T-cell (primary cell): ENCODE data around the gene TBC1D24. TPM values are rescaled to one million over a fixed set of nuclear protein-coding genes. Genes with fewer than 3 reads are reported as not detected.

Experiments used
- ATAC-seq, 4 experiments: fragments of 200-7000 bp in 3 of 4; fragments of 150-1000 bp in 1 of 4; cut with Tn5 transposase; replicated peaks in 1 of 4; 1 replicate in 3 of 4; 2 replicates in 1 of 4; pipeline ENCODE4 v1.10.0; 2021; ENCODE audit warnings: moderate library complexity in 3 of 4, mild to moderate bottlenecking in 2 of 4, moderate number of reproducible peaks in 1 of 4
- CTCF ChIA-PET, 2 donors: fragments of 300-600 bp; sonication (Branson Sonifier 250); formaldehyde crosslinking; loops; one replicate each; lab custom pipeline; 2022; ENCODE audit warnings: antibody characterized with exemption in 2 of 2; lab: Charles Lee
- POLR2A ChIA-PET, 2 donors: fragments of 300-600 bp; sonication (Branson Sonifier 250); formaldehyde crosslinking; loops; one replicate each; lab custom pipeline; 2022; ENCODE audit warnings: antibody characterized with exemption in 2 of 2; lab: Charles Lee
- DNase-seq, 35 experiments: peaks; one replicate each; pipeline versions ENCODE4 v3.0.0 to v3.0.0-alpha.2; 2013 to 2023
- H3K27ac ChIP-seq: one replicate; pipeline ENCODE4 v1.5.1; 2013; ENCODE audit warnings: low read length
- H3K27me3 ChIP-seq, 2 experiments: replicated peaks in 1 of 2; 1 replicate in 1 of 2; 2 replicates in 1 of 2; pipeline versions ENCODE4 v1.6.1 to v1.7.0; 2013; ENCODE audit warnings: low read length in 1 of 2, mixed read lengths in 1 of 2; ENCODE audit not compliant: control insufficient read depth in 2 of 2, insufficient read depth in 2 of 2; ENCODE audit errors: extremely low read depth in 1 of 2
- H3K36me3 ChIP-seq, 2 donors: 1 replicate in 1 of 2; 2 replicates in 1 of 2; pipeline versions ENCODE4 v1.6.1 to v1.7.0; 2013; ENCODE audit warnings: low read length in 1 of 2; ENCODE audit not compliant: control insufficient read depth in 2 of 2, insufficient read depth in 1 of 2; ENCODE audit errors: extremely low read depth in 1 of 2
- H3K4me1 ChIP-seq, 2 experiments: 1 replicate in 1 of 2; 2 replicates in 1 of 2; pipeline versions ENCODE4 v1.6.1 to v1.7.0; 2013; ENCODE audit warnings: low read length in 2 of 2, mixed read lengths in 1 of 2; ENCODE audit not compliant: insufficient read depth in 2 of 2, control insufficient read depth in 1 of 2; ENCODE audit errors: extremely low read depth in 1 of 2
- H3K4me3 ChIP-seq, 2 donors: 1 replicate in 1 of 2; 2 replicates in 1 of 2; pipeline versions ENCODE4 v1.5.1 to v1.7.0; 2013; ENCODE audit warnings: mild to moderate bottlenecking in 2 of 2, low read length in 1 of 2, moderate library complexity in 1 of 2; ENCODE audit not compliant: control insufficient read depth in 1 of 2; ENCODE audit errors: extremely low read depth in 1 of 2
- H3K9me3 ChIP-seq: 2 replicates; pipeline ENCODE4 v1.7.0; 2013
- H3K27ac Mint-ChIP-seq, 2 donors: one replicate each; pipeline ENCODE4 v1.8.0; 2020 to 2021; ENCODE audit warnings: mild to moderate bottlenecking in 2 of 2, mixed read lengths in 2 of 2
- H3K27me3 Mint-ChIP-seq, 2 donors: one replicate each; pipeline ENCODE4 v1.8.0; 2021 to 2022; ENCODE audit warnings: mixed read lengths in 2 of 2
- H3K36me3 Mint-ChIP-seq: one replicate; pipeline ENCODE4 v1.8.0; 2021; ENCODE audit warnings: mixed read lengths
- H3K4me1 Mint-ChIP-seq, 3 donors: one replicate each; pipeline ENCODE4 v1.8.0; 2020 to 2022; ENCODE audit warnings: mixed read lengths in 3 of 3, mild to moderate bottlenecking in 1 of 3
- H3K4me3 Mint-ChIP-seq, 3 donors: one replicate each; pipeline ENCODE4 v1.8.0; 2020 to 2022; ENCODE audit warnings: mild to moderate bottlenecking in 3 of 3, mixed read lengths in 3 of 3, moderate library complexity in 3 of 3
- H3K9me3 Mint-ChIP-seq, 3 donors: one replicate each; pipeline ENCODE4 v1.8.0; 2020 to 2022; ENCODE audit warnings: mixed read lengths in 3 of 3
- WGBS: methylation state at CpG from one replicate; pipeline ENCODE4 v1.1.5; 2013; ENCODE audit warnings: missing lambda C conversion rate; ENCODE audit not compliant: insufficient coverage; 5-methylcytosine and 5-hydroxymethylcytosine counted together
- total RNA-seq, 35 experiments: library from RNA in 6 of 35; stranded (reverse) in 6 of 35; fragments of 120-200 nt in 1 of 35; gene quantifications; one replicate each; pipeline versions ENCODE4 v1.2.1 to v1.2.4 and lab custom pipeline; 2013 to 2026

The TBC1D24 gene
- total RNA-seq, 5 donors from 2014 or later (not counting 1 experiment from before 2014, with no cell fraction given), result 8.3 to 22.2 (median 10.7) TPM

DNA sequence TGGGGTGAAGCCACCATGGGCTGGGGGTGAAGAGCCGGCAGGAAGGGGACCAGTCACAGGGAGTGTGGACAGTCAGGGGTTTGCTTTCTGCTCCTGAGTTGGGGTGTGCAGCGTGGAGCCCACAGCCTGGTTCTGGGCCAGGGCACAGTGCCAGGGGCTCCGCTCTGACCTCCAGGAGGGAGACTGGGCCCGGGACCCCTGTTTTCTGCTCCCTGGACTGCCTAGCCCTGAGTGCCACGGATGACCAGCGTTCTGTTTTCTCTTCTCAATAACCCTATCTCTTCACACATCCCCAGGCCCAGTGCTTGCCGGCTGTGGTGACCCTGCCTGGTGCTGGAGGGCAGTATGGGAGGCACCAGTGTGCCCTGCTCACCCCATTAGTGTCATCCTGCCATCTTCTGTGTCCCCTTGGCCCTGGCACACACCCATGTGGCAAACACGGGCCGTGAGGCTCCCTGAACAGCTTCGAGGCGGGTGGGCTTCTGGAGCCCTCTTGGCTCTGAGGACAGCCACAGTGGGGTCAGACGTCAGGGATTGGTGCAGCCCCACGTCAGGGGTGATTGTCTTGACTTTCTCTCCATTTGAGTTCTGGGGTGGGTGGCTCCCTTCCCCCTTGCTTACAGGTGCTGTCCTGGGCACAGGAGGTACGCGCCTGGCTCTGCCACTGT is 55.2 kb downstream of the TBC1D24 start:
- H3K27ac ChIP-seq, result no peak overlapping the region
- no peak overlapping the region for H3K4me3 ChIP-seq
- H3K4me1 Mint-ChIP-seq, result peaks cover 14 to 19% (median 19%) of the 10 kb centered on the region in 3 donors
- 92% methylated on average over 9 of the region's 15 CpGs for WGBS
- ATAC-seq (no peak), DNase-seq (no peak)
- H3K36me3 ChIP-seq, result peaks cover 5 to 36% of the 10 kb centered on the region in 2 donors
- no peaks in the 10 kb centered on the region for H3K27me3 ChIP-seq
- H3K4me3 Mint-ChIP-seq, result peak overlapping the region in 2 of 3 donors; percentile 53 to 96
- peaks cover 0 to 29% of the 10 kb centered on the region in 2 experiments for H3K4me1 ChIP-seq
- H3K36me3 Mint-ChIP-seq, result peaks cover 2% of the 10 kb centered on the region
- H3K27ac Mint-ChIP-seq, result peak overlapping the region in 1 of 2 donors; percentile 74
- H3K9me3 Mint-ChIP-seq, result no peaks in the 10 kb centered on the region
- H3K27me3 Mint-ChIP-seq, result no peaks in the 10 kb centered on the region
- POLR2A ChIA-PET, result interaction anchor here in 1 of 2 donors (1.2 kb wide), 1 partner anchor 10 kb away, joined by 7 read pairs; the partner anchor contains the start of gene AMDHD2
- H3K9me3 ChIP-seq, result no peaks in the 10 kb centered on the region
- CTCF ChIA-PET, result no interaction called here

- no peak overlapping the region for H3K4me3 ChIP-seq
- Mint-ChIP-seq H3K4me3 (peak overlapping the region; percentile 93 to 97 (median 96)), H3K27ac (peak overlapping the region in 1 of 2 donors; percentile 98), H3K36me3 (peaks cover 2% of the 10 kb centered on the region), H3K27me3 (no peaks in the 10 kb centered on the region), H3K9me3 (no peaks in the 10 kb centered on the region), H3K4me1 (peaks cover 14 to 20% (median 19%) of the 10 kb centered on the region in 3 donors)
- H3K9me3 ChIP-seq, result no peaks in the 10 kb centered on the region
- H3K27me3 ChIP-seq, result no peaks in the 10 kb centered on the region
- peak overlapping the region; percentile 87 for H3K27ac ChIP-seq
- WGBS, result 95% methylated on average over 13 of the region's 14 CpGs
- H3K36me3 ChIP-seq, result peaks cover 5 to 36% of the 10 kb centered on the region in 2 donors
- CTCF ChIA-PET, result interaction anchor here (0.6 to 0.7 kb wide), 2 partner anchors 491 to 1432 kb away, joined by 3 to 4 read pairs; no protein-coding TSS in a partner anchor
- ATAC-seq (no peak), DNase-seq (no peak)
- POLR2A ChIA-PET, result interaction anchor here (0.6 to 2.8 kb wide), 3 partner anchors 10 to 15 kb away, joined by 3 to 31 read pairs (median 7); partner anchors contain the start of gene AMDHD2 (in 2 of the 2)
- H3K4me1 ChIP-seq, result peaks cover 0 to 29% of the 10 kb centered on the region in 2 experiments
Observed at GRCh38 chr16:2530629-2531318, 55.8 kb downstream of the TBC1D24 start.

GRCh38 chr16:2531371-2531695 is 56.4 kb downstream of the TBC1D24 start, which contains the start of gene CEMP1:
CEMP1 (minus strand) TSS chr16:2531408; CDS start chr16:2531073, 335 bp downstream.
- POLR2A ChIA-PET, result interaction anchor here (0.6 to 2.8 kb wide), 3 partner anchors 11 to 15 kb away, joined by 3 to 31 read pairs (median 7); partner anchors contain the start of gene AMDHD2 (in 2 of the 2)
- no peaks in the 10 kb centered on the region for H3K9me3 Mint-ChIP-seq
- CTCF ChIA-PET, result interaction anchor here (0.6 to 0.7 kb wide), 2 partner anchors 491 to 1432 kb away, joined by 3 to 4 read pairs; no protein-coding TSS in a partner anchor
- peaks cover 2% of the 10 kb centered on the region for H3K36me3 Mint-ChIP-seq
- H3K4me3 ChIP-seq, result peak within 1 kb of the TSS; percentile 80 to 95
- peaks cover 5 to 31% of the 10 kb centered on the region in 2 donors for H3K36me3 ChIP-seq
- no peaks in the 10 kb centered on the region for H3K9me3 ChIP-seq
- H3K27me3 ChIP-seq, result no peaks in the 10 kb centered on the region
- no peaks in the 10 kb centered on the region for H3K27me3 Mint-ChIP-seq
- 7% methylated on average over 8 of the region's 11 CpGs for WGBS
- peak in 3 of 4 experiments; percentile 2 to 6 (median 6) for ATAC-seq
- peak within 1 kb of the TSS; percentile 98 for H3K27ac Mint-ChIP-seq
- H3K27ac ChIP-seq, result peak within 1 kb of the TSS; percentile 99
- peaks cover 0 to 30% of the 10 kb centered on the region in 2 experiments for H3K4me1 ChIP-seq
- no peak for DNase-seq
- H3K4me1 Mint-ChIP-seq, result peaks cover 16 to 20% (median 19%) of the 10 kb centered on the region in 3 donors
- H3K4me3 Mint-ChIP-seq, result peak within 1 kb of the TSS; percentile 93 to 97 (median 96)

DNA sequence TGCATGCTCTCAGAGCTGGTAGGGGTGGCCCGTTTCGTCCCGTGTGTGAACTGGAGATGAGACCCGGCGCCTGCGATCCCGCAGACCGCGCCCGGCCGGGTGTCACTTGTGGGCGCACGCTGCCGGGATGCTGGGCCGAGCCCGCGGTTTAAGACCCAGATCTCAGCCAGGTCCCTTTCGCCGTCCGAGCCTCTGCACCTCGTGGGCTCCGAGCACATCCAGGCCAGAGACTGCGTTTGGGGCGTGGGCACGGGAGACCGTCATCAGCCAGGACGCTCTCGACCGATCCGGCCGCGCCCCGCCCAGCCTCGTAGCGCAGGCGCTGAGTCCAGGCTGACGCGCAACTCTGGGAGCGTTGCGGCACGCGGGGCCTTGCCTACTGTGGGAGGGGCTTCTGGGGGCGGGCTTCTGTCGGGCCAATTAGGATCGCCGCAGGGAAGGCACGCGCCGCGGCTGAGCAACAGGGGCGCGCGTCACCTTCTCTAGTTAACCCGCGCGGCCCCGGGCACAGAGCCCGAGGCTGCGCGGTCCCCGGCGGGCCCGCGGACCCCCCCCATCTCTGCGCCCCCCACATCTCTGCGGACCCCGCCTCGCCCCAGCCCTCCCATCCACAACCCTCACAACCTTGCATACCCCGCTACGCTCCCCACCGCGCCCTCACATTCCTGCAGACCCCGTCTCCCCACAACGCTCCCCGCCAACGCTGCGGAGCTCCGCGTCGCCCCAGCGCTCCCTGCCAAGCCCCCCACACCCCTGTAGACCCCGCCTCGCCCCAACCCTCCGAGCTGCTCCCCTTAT is 57.0 kb downstream of the TBC1D24 start:
- Mint-ChIP-seq H3K4me1 (peaks cover 19 to 23% (median 19%) of the 10 kb centered on the region in 3 donors), H3K27me3 (no peaks in the 10 kb centered on the region), H3K27ac (peak overlapping the region; percentile 98), H3K9me3 (no peaks in the 10 kb centered on the region), H3K36me3 (peaks cover 2% of the 10 kb centered on the region), H3K4me3 (peak overlapping the region; percentile 93 to 97 (median 96))
- under 1% methylated on average over 77 of the region's 84 CpGs for WGBS
- ChIA-PET CTCF (interaction anchor here (0.6 to 0.7 kb wide), 2 partner anchors 492 to 1431 kb away, joined by 3 to 4 read pairs; no protein-coding TSS in a partner anchor), POLR2A (interaction anchor here (1.2 to 2.8 kb wide), 2 partner anchors 11 to 12 kb away, joined by 7 to 31 read pairs; partner anchors contain the start of gene AMDHD2 (in 2 of the 2))
- H3K27ac ChIP-seq, result peak overlapping the region; percentile 99
- H3K27me3 ChIP-seq, result no peaks in the 10 kb centered on the region
- peaks cover 5 to 29% of the 10 kb centered on the region in 2 donors for H3K36me3 ChIP-seq
- H3K4me3 ChIP-seq, result peak overlapping the region; percentile 80 to 95
- ATAC-seq (peak; percentile 85 to 96 (median 95)), DNase-seq (peak; percentile 91 to 99 (median 97))
- peaks cover under 1 to 34% of the 10 kb centered on the region in 2 experiments for H3K4me1 ChIP-seq
- no peaks in the 10 kb centered on the region for H3K9me3 ChIP-seq

DNA sequence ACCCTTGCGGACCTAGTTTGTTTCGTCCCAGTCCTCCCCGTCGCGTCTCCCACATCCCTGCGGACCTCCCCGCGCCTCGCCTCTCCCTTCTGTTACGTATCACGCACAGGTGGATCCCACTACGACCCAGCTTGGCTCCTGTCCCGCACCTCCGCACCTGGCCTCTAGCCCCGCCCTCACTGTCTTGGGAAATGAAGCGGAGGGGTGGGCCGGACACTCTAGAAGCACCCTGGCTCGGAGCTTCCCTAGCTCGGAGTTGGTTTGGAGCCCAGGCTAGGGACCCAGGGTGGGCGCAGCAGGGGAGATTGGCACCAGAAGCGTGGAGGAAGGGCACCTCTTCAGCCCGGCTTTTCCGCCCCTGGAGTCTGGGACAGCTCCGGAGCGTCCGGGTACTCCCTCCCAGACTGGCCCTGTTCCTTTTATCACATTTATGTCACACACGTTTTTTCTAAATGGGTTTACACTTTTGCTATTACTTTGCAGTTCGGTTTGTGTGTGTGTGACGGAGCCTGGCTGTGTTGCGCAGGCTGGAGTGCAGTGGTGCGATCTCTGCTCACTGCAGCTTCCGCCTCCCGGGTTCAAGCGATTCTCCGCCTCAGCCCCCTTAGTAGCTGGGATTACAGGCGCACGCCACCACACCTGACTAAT is 57.7 kb downstream of the TBC1D24 start:
- no peaks in the 10 kb centered on the region for H3K27me3 ChIP-seq
- Mint-ChIP-seq H3K27ac (peak overlapping the region; percentile 98), H3K9me3 (no peaks in the 10 kb centered on the region), H3K4me3 (peak overlapping the region; percentile 93 to 97 (median 96)), H3K36me3 (peaks cover 2% of the 10 kb centered on the region), H3K27me3 (no peaks in the 10 kb centered on the region), H3K4me1 (peaks cover 23 to 27% (median 24%) of the 10 kb centered on the region in 3 donors)
- peaks cover 5 to 24% of the 10 kb centered on the region in 2 donors for H3K36me3 ChIP-seq
- CTCF ChIA-PET, result interaction anchor here in 1 of 2 donors (0.6 kb wide), 1 partner anchor 17 kb away, joined by 4 read pairs; no protein-coding TSS in a partner anchor
- POLR2A ChIA-PET, result interaction anchor here in 1 of 2 donors (2.8 kb wide), 1 partner anchor 13 kb away, joined by 31 read pairs; the partner anchor contains the start of gene AMDHD2
- H3K9me3 ChIP-seq, result no peaks in the 10 kb centered on the region
- peak overlapping the region; percentile 80 to 95 for H3K4me3 ChIP-seq
- H3K4me1 ChIP-seq, result peaks cover 2 to 40% of the 10 kb centered on the region in 2 experiments
- peak; percentile 48 to 83 (median 69) for DNase-seq
- under 1% methylated on average over 19 of the region's 37 CpGs for WGBS
- ATAC-seq, result peak; percentile 25 to 39 (median 36)
- peak overlapping the region; percentile 99 for H3K27ac ChIP-seq
